GM23338 (cell line): ENCODE measurements around the gene PTPRF. TPM values are rescaled to one million over a fixed set of nuclear protein-coding genes. Genes with fewer than 3 reads are reported as not detected.

ENCODE experiments used
- ATAC-seq: fragments of 200-7000 bp; cut with Tn5 transposase; 3 replicates; pipeline ENCODE4 v1.9.1; 2020
- DNase-seq: peaks from one replicate; pipeline ENCODE4 v3.0.0-alpha.2; 2015; ENCODE audit warnings: low spot score
- H2AFZ ChIP-seq: fragments of 200-600 bp; sonication (generic); 2 replicates; pipeline ENCODE4 v1.8.0; 2016; ENCODE audit warnings: antibody characterized with exemption, mild to moderate bottlenecking, moderate library complexity
- H3F3A ChIP-seq: fragments of 200-600 bp; sonication (generic); replicated peaks from 2 replicates; pipeline ENCODE4 v1.8.0; 2017; ENCODE audit warnings: antibody characterized with exemption, mixed run types, low read depth
- H3K27ac ChIP-seq: fragments of 200-600 bp; sonication (generic); 2 replicates; pipeline ENCODE4 v1.6.1; 2016; ENCODE audit warnings: low read depth
- H3K27me3 ChIP-seq: fragments of 200-600 bp; sonication (generic); 2 replicates; pipeline ENCODE4 v1.8.0; 2016; ENCODE audit warnings: mild to moderate bottlenecking, mixed run types, moderate library complexity; ENCODE audit not compliant: insufficient read depth
- H3K36me3 ChIP-seq: fragments of 200-600 bp; sonication (generic); 2 replicates; pipeline ENCODE4 v1.8.0; 2016; ENCODE audit warnings: mild to moderate bottlenecking; ENCODE audit not compliant: insufficient read depth
- H3K4me1 ChIP-seq: fragments of 200-600 bp; sonication (generic); 2 replicates; pipeline ENCODE4 v1.8.0; 2016; ENCODE audit warnings: mild to moderate bottlenecking, moderate library complexity; ENCODE audit not compliant: insufficient read depth
- H3K4me2 ChIP-seq: fragments of 200-600 bp; sonication (generic); 2 replicates; pipeline ENCODE4 v1.7.1; 2017; ENCODE audit warnings: mixed run types
- H3K4me3 ChIP-seq: fragments of 200-600 bp; sonication (generic); 2 replicates; pipeline ENCODE4 v1.6.1; 2016; ENCODE audit warnings: mixed run types
- H3K79me2 ChIP-seq: fragments of 200-600 bp; sonication (generic); replicated peaks from 2 replicates; pipeline ENCODE4 v1.8.0; 2017; ENCODE audit warnings: mild to moderate bottlenecking; ENCODE audit not compliant: insufficient read depth
- H3K9me2 ChIP-seq: fragments of 200-600 bp; sonication (generic); 2 replicates; pipeline ENCODE4 v1.8.0; 2017; ENCODE audit not compliant: insufficient read depth
- H4K20me1 ChIP-seq: fragments of 200-600 bp; sonication (generic); replicated peaks from 2 replicates; pipeline ENCODE4 v1.8.0; 2017; ENCODE audit warnings: mild to moderate bottlenecking; ENCODE audit not compliant: insufficient read depth
- H3K27ac Mint-ChIP-seq: 2 replicates; pipeline ENCODE4 v1.8.0; 2020; ENCODE audit warnings: inconsistent platforms, mild to moderate bottlenecking, moderate library complexity, mixed read lengths
- H3K27me3 Mint-ChIP-seq: 3 replicates; pipeline ENCODE4 v1.8.0; 2022; ENCODE audit warnings: low read depth, mild to moderate bottlenecking, moderate library complexity, mixed read lengths, inconsistent platforms; ENCODE audit not compliant: insufficient read depth, poor library complexity
- H3K36me3 Mint-ChIP-seq: 3 replicates; pipeline ENCODE4 v1.8.0; 2021; ENCODE audit warnings: low read depth, mild to moderate bottlenecking, inconsistent platforms, moderate library complexity, mixed read lengths
- H3K4me1 Mint-ChIP-seq: 3 replicates; pipeline ENCODE4 v1.8.0; 2020; ENCODE audit warnings: mild to moderate bottlenecking, inconsistent platforms, mixed read lengths
- H3K4me3 Mint-ChIP-seq: 3 replicates; pipeline ENCODE4 v1.8.0; 2021; ENCODE audit warnings: moderate library complexity, mild to moderate bottlenecking, inconsistent platforms, mixed read lengths
- H3K9me3 Mint-ChIP-seq: 3 replicates; pipeline ENCODE4 v1.8.0; 2020; ENCODE audit warnings: moderate library complexity, mild to moderate bottlenecking, inconsistent platforms, mixed read lengths
- CREB1 ChIP-seq: fragments of 250-450 bp; sonication (Bioruptor Pico); IDR thresholded peaks from 2 replicates; pipeline ENCODE4 v1.5.0; 2020; ENCODE audit warnings: low read depth, mild to moderate bottlenecking, moderate library complexity
- CTCF ChIP-seq, 2 experiments: fragments of 200-600 bp in 1 of 2; sonication (generic) in 1 of 2; conservative IDR thresholded peaks; 2 replicates each; pipeline versions ENCODE4 v1.5.1 to v1.6.1; 2016 to 2017; ENCODE audit warnings: antibody characterized with exemption in 2 of 2, low read depth in 2 of 2, mild to moderate bottlenecking in 2 of 2, moderate library complexity in 1 of 2
- EZH2 ChIP-seq: fragments of 200-600 bp; sonication (generic); IDR thresholded peaks from one replicate; pipeline ENCODE4 v1.8.0; 2017; ENCODE audit warnings: antibody characterized with exemption, mild to moderate bottlenecking, low read depth; ENCODE audit not compliant: unreplicated experiment
- EZH2phosphoT487 ChIP-seq: fragments of 200-600 bp; sonication (generic); IDR thresholded peaks from one replicate; pipeline ENCODE4 v1.8.1; 2018; ENCODE audit warnings: antibody characterized with exemption; ENCODE audit not compliant: unreplicated experiment
- JUNB ChIP-seq: IDR thresholded peaks from one replicate; pipeline ENCODE4 v1.6.1; 2016; ENCODE audit warnings: antibody characterized with exemption; ENCODE audit not compliant: unreplicated experiment
- NANOG ChIP-seq: IDR thresholded peaks from 2 replicates; pipeline ENCODE4 v1.6.1; 2016; ENCODE audit warnings: antibody characterized with exemption, borderline replicate concordance
- POLR2AphosphoS5 ChIP-seq: IDR thresholded peaks from 2 replicates; pipeline ENCODE4 v1.6.1; 2016; ENCODE audit warnings: antibody characterized with exemption, low read depth
- REST ChIP-seq: IDR thresholded peaks from one replicate; pipeline ENCODE4 v1.6.1; 2018; ENCODE audit warnings: antibody characterized with exemption; ENCODE audit not compliant: unreplicated experiment
- STAT1 ChIP-seq: IDR thresholded peaks from one replicate; pipeline ENCODE4 v1.6.1; 2016; ENCODE audit warnings: antibody characterized with exemption; ENCODE audit not compliant: unreplicated experiment
- ZNF114 ChIP-seq: fragments of 250-450 bp; sonication (Bioruptor Pico); IDR thresholded peaks from 2 replicates; pipeline ENCODE4 v1.5.0; 2020; ENCODE audit warnings: mild to moderate bottlenecking, moderate library complexity
- ZNF331 ChIP-seq: fragments of 250-450 bp; sonication (Bioruptor Pico); IDR thresholded peaks from 2 replicates; pipeline ENCODE4 v1.5.0; 2020; ENCODE audit warnings: low read depth, mild to moderate bottlenecking, moderate library complexity
- ZNF462 ChIP-seq: fragments of 250-450 bp; sonication (Bioruptor Pico); IDR thresholded peaks from 2 replicates; pipeline ENCODE4 v1.5.0; 2020; ENCODE audit warnings: mild to moderate bottlenecking, moderate library complexity
- polyA plus RNA-seq: library from polyadenylated mRNA; unstranded; fragments of >200 nt; fragmentation: Nextera tagmentation; extraction: Ambion mirVana; gene quantifications from 2 replicates; pipeline ENCODE4 v1.2.1, GENCODE V29; 2016
- total RNA-seq: library from RNA; depleted of rRNA; stranded (reverse); fragments of >200 nt; shearing (Covaris generic); gene quantifications from 2 replicates; pipeline ENCODE4 v1.2.3, GENCODE V29; 2014
- TF ChIP-seq, protein P1 (sequence below): IDR thresholded peaks from 2 replicates; pipeline ENCODE4 v1.6.1; 2016; ENCODE audit warnings: antibody characterized with exemption

Gene PTPRF
- total and polyA plus RNA-seq, 2 experiments from 2014 or later, result 52.4 to 173 TPM

GRCh38 chr1:43570715-43571114 is 40.0 kb downstream of the PTPRF start:
- Histone ChIP-seq H3K36me3 (no peaks in the 10 kb centered on the region), H3K27ac (no peak overlapping the region), H2AFZ (no peak overlapping the region), H3K27me3 (no peaks in the 10 kb centered on the region), H4K20me1 (peaks cover 4% of the 10 kb centered on the region; the same call in 1 of the 2 replicates), H3K9me2 (no peaks in the 10 kb centered on the region), H3K79me2 (0 out of 2 replicates have a peak, but pooled peaks cover 3% of the 10 kb centered on the region), H3K4me2 (no peak overlapping the region), H3K4me1 (no peaks in the 10 kb centered on the region; the same call in 1 of the 2 replicates), H3F3A (0 out of 2 replicates have a peak, but pooled peaks cover 5% of the 10 kb centered on the region), H3K4me3 (no peak overlapping the region)
- Mint-ChIP-seq H3K4me3 (no peak overlapping the region), H3K4me1 (peaks cover 21% of the 10 kb centered on the region), H3K27me3 (peaks cover 17% of the 10 kb centered on the region), H3K36me3 (peaks cover 48% of the 10 kb centered on the region), H3K27ac (no peak overlapping the region), H3K9me3 (no peaks in the 10 kb centered on the region)
- TF ChIP-seq EZH2phosphoT487 (no peak), ZNF114 (no peak), REST (no peak), NANOG (no peak), CREB1 (CRISPR knock-in tag) (no peak), POLR2AphosphoS5 (no peak), STAT1 (no peak), CTCF (conservative IDR thresholded peaks at IDR 0.05; ENCODE audit: low read depth in 2 of 2) (no peak), JUNB (no peak), ZNF331 (CRISPR knock-in tag) (no peak), EZH2 (no peak), ZNF462 (CRISPR knock-in tag) (no peak)
- TF ChIP-seq, protein P1, sequence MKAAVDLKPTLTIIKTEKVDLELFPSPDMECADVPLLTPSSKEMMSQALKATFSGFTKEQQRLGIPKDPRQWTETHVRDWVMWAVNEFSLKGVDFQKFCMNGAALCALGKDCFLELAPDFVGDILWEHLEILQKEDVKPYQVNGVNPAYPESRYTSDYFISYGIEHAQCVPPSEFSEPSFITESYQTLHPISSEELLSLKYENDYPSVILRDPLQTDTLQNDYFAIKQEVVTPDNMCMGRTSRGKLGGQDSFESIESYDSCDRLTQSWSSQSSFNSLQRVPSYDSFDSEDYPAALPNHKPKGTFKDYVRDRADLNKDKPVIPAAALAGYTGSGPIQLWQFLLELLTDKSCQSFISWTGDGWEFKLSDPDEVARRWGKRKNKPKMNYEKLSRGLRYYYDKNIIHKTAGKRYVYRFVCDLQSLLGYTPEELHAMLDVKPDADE, result no peak
- DNase-seq (no peak), ATAC-seq (no peak)
